Naive B cell (primary cell): Measurements from ENCODE around the gene GP1BA. TPM values are rescaled to one million over a fixed set of nuclear protein-coding genes. Genes with fewer than 3 reads are reported as not detected.

Experiments used
- ATAC-seq, 2 donors: fragments of 150-1000 bp; cut with Tn5 transposase; 2 replicates each; pipeline ENCODE4 v1.10.0; 2021; ENCODE audit warnings: low read depth in 2 of 2, mild to moderate bottlenecking in 2 of 2, moderate library complexity in 2 of 2
- DNase-seq: peaks from one replicate; pipeline ENCODE4 v3.0.0; 2022
- H3K27ac Mint-ChIP-seq, 6 donors: one replicate each; pipeline ENCODE4 v1.8.0; 2020 to 2022; ENCODE audit warnings: mild to moderate bottlenecking in 6 of 6, mixed read lengths in 6 of 6, moderate library complexity in 5 of 6, inconsistent platforms in 2 of 6
- H3K27me3 Mint-ChIP-seq, 3 donors: one replicate each; pipeline ENCODE4 v1.8.0; 2021 to 2022; ENCODE audit warnings: mixed read lengths in 3 of 3, mild to moderate bottlenecking in 1 of 3
- H3K36me3 Mint-ChIP-seq, 2 donors: one replicate each; pipeline ENCODE4 v1.8.0; 2020 to 2022; ENCODE audit warnings: mixed read lengths in 2 of 2, inconsistent platforms in 1 of 2, mild to moderate bottlenecking in 1 of 2
- H3K4me1 Mint-ChIP-seq, 3 donors: one replicate each; pipeline ENCODE4 v1.8.0; 2020 to 2022; ENCODE audit warnings: mixed read lengths in 3 of 3, inconsistent platforms in 1 of 3, mild to moderate bottlenecking in 1 of 3, moderate library complexity in 1 of 3
- H3K4me3 Mint-ChIP-seq, 8 donors: one replicate each; pipeline ENCODE4 v1.8.0; 2020 to 2022; ENCODE audit warnings: mild to moderate bottlenecking in 8 of 8, mixed read lengths in 8 of 8, moderate library complexity in 8 of 8, inconsistent platforms in 2 of 8
- H3K9me3 Mint-ChIP-seq, 7 donors: one replicate each; pipeline ENCODE4 v1.8.0; 2020 to 2022; ENCODE audit warnings: mixed read lengths in 7 of 7, mild to moderate bottlenecking in 5 of 7, inconsistent platforms in 2 of 7, moderate library complexity in 1 of 7
- polyA plus RNA-seq, 6 donors: library from polyadenylated mRNA; unstranded; fragments of 300-500 nt; fragmentation: Illumina TruSeq; gene quantifications; one replicate each; pipeline ENCODE4 v1.2.3, GENCODE V29; 2021; ENCODE audit warnings: low read depth in 6 of 6

Gene GP1BA
- polyA plus RNA-seq, 6 donors from 2014 or later: 0.42 to 1.00 (median 0.56) TPM; not detected in 2

DNA sequence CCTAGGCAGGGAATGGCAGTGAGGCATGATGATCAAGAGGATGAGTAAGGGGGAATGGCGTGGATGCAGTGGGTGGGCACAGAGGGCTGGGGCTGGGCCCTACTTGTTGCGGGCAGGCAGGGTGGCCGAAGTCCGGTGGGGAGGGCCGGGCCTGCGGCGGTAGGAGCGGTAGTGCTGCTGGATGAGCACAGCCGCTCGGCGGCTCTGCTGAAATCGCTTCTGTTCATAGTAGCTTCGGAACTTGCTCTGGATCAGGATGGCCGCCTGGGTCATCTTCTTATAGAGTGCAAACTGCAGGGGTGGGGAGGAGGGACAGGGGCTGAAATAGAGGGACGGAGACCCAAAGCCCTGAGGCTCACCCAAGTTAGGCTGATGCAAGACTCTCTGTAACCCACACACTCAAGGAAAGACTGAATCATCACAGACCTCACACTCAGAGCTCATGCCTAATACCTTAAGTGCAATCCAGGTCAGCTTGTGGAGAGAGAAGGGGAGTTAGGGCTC is 37.0 kb downstream of the GP1BA start:
- no peak for DNase-seq
- Mint-ChIP-seq H3K27ac (peak overlapping the region in 2 of 6 donors; percentile 54 to 74), H3K9me3 (no peaks in the 10 kb centered on the region), H3K4me1 (peaks cover 14 to 29% (median 18%) of the 10 kb centered on the region in 3 donors), H3K36me3 (peaks cover 0 to 12% of the 10 kb centered on the region in 2 donors), H3K4me3 (peak overlapping the region in 2 of 8 donors; percentile 39 to 79), H3K27me3 (no peaks in the 10 kb centered on the region)
- no peak for ATAC-seq

DNA sequence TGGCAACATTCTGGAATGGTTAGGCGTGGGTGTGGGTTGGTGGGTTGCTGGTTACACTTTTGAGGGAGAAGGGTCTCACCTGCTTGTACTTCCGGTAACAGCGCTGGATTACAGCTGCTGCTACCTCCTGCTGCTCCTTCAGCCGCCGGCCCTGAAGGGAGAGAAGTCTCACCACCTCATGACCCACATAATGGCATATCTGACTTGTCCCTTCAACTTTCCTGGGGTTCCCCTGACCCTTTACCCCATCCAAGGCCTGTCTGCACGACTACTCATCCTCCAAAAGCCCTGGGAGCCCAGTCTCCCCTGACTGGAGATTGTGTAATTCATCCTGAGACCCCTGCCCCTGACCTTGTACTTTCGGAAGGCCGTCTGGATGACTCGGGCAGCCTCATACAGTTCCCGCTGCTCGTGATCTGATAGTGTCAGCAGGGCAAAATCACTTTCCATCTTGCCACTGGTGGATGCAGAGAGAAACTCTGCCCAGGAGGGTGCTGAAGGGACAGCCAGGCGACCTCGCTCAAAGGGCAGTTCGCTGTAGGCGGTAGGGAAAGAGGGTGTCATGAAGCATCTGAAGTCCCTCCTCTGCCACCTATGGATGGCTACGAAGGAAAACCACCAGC is 37.6 kb downstream of the GP1BA start:
- peaks cover 0 to 16% of the 10 kb centered on the region in 2 donors for H3K36me3 Mint-ChIP-seq
- peak overlapping the region in 3 of 8 donors; percentile 39 to 79 (median 58) for H3K4me3 Mint-ChIP-seq

DNA sequence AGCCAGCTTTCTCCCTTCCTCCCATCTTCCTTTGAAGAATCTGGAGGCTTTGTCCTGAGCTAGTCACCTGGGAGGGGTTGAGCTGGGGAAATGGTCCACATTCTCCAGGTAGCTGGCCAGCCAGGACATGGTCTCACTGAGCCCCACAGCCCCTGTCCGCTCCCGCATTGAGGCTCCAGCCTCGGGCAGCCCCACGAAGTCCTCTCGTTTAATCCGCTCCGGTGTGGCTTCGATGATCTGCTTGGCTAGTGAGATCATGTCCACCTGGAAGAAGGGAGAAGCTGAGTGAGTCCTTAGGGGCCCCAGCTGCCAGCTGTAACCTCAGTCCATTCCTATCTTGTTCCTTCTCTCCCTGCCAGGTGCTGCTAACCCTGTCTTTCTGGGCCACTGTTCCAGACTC is 38.2 kb downstream of the GP1BA start:
- H3K4me3 Mint-ChIP-seq: peak overlapping the region in 4 of 8 donors; percentile 29 to 79 (median 74)
- H3K27ac Mint-ChIP-seq: peak overlapping the region in 2 of 6 donors; percentile 62 to 74
- H3K27me3 Mint-ChIP-seq: no peaks in the 10 kb centered on the region
- peaks cover 0 to 22% of the 10 kb centered on the region in 2 donors for H3K36me3 Mint-ChIP-seq
- no peaks in the 10 kb centered on the region for H3K9me3 Mint-ChIP-seq
- H3K4me1 Mint-ChIP-seq: peaks cover 14 to 31% (median 22%) of the 10 kb centered on the region in 3 donors
- DNase-seq: no peak
- no peak for ATAC-seq

More for the DNA sequence above, 37.6 kb downstream of the GP1BA start:
- Mint-ChIP-seq H3K27me3 (no peaks in the 10 kb centered on the region), H3K27ac (peak overlapping the region in 3 of 6 donors; percentile 6 to 82 (median 48)), H3K4me1 (peaks cover 18 to 29% (median 18%) of the 10 kb centered on the region in 3 donors), H3K9me3 (no peaks in the 10 kb centered on the region)
- ATAC-seq (no peak), DNase-seq (no peak)

DNA sequence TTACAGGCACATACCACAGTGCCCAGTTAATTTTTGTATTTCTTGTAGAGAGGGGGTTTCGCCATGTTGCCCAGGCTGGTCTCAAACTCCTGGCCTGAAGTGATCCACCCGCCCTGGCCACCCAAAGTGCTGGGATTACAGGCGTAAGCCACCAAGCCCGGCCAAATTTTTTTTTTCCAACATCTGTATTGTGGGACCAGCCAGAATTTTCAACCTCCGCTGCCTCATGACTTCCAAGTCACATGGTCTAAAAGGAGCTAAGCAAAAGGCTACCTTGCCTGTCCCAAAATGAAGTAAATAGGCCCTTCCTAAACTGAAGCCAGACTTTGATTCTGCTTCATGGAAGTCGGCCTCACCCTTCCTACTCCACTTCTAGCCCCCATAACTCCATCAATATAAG is 39.7 kb downstream of the GP1BA start:
- Mint-ChIP-seq H3K27me3 (no peaks in the 10 kb centered on the region), H3K27ac (no peak overlapping the region), H3K4me3 (no peak overlapping the region), H3K36me3 (peaks cover 0 to 29% of the 10 kb centered on the region in 2 donors), H3K9me3 (no peaks in the 10 kb centered on the region), H3K4me1 (peaks cover 2 to 26% (median 10%) of the 10 kb centered on the region in 3 donors)
- DNase-seq: no peak
- ATAC-seq: no peak

DNA sequence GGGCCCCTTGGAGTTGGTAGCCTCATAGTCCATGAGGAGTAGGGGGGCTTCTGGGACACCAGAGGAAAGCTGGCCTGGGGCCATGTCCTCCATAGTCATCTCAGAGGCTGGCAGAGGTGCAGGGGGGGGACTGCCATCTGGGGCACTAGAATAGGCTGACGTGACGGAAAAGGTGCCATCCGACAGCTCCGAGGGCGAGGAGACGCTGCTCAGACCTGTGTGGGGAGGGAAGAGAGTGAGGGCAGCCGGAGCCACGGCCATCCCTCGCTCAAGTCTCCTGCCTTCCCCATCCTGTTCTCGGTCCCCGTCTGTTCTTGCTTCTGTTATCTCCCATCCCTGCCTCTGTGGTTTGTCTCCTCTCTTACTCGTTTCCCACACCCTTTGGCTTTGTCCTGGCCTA is 40.2 kb downstream of the GP1BA start:
- peaks cover 2 to 26% (median 10%) of the 10 kb centered on the region in 3 donors for H3K4me1 Mint-ChIP-seq
- no peaks in the 10 kb centered on the region for H3K9me3 Mint-ChIP-seq
- peak overlapping the region in 3 of 6 donors; percentile 27 to 65 (median 29) for H3K27ac Mint-ChIP-seq
- H3K36me3 Mint-ChIP-seq: peaks cover 0 to 29% of the 10 kb centered on the region in 2 donors
- no peak for DNase-seq
- ATAC-seq: no peak
- H3K27me3 Mint-ChIP-seq: no peaks in the 10 kb centered on the region
- H3K4me3 Mint-ChIP-seq: no peak overlapping the region

DNA sequence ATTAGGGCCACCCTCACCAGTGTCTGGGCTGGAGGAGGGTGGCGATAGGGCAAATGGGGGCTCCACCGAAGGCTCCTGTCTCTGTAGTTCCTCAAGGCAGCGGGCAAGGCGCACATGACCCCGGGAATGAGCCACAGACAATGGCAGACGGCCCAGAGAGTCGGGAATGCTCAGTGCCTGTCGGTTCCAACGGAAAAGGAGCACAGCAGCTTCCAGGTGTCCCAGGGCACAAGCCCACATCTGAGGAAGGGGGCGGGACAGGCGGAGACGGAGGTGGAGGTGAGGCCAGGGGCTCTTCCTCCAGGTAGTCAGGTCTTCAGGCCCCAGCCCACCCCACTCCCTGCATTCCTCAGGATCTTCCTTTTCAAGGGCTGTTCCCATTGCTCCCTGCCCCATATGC is 40.7 kb downstream of the GP1BA start:
- DNase-seq: no peak
- peak overlapping the region in 3 of 6 donors; percentile 27 to 65 (median 29) for H3K27ac Mint-ChIP-seq

DNA sequence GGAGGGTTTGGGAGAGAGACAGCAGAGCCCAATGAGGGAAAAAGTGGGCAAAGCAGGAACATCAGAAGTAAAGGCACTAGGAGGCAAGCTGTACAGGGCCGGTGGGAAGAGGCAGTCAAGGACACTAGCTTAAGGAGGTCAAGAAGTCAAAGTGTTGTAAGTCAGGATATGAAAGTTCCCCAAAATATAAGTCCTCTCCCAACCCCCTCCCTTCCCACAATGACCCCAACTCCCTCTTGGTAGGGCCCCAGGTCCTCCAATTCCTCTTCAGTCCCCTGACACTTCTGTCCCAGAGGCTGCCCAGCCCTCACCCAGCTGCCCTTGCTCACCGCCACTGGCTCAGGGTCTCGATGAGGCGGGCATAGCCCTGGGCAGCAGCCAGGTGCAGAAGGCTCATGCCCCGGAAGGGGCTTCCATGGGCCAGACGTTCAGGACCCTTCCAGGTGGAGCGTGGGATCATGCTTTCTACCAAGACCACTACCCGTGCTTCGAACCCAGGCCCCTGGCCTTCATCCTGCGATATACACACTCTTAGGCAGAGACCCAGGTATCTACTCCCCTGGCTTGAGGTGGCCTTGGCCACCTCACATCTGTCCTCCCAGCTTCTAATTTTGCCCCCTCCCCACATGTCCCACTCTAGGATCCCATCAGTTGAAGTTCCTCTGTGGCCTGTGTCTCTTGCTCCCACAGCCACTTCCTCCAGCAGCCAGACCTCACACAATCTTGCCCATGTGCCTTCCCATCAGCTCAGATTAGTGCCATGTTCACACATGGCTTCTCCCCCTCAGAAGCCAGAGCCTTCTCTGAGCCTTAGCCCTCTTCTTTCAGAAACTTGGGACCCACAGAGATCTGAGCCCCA is 41.4 kb downstream of the GP1BA start:
- H3K27ac Mint-ChIP-seq: peak overlapping the region in 1 of 6 donors; percentile 65
- peaks cover 7 to 30% (median 14%) of the 10 kb centered on the region in 3 donors for H3K4me1 Mint-ChIP-seq
- no peak overlapping the region for H3K4me3 Mint-ChIP-seq
- H3K36me3 Mint-ChIP-seq: peaks cover 0 to 29% of the 10 kb centered on the region in 2 donors
- H3K9me3 Mint-ChIP-seq: no peaks in the 10 kb centered on the region
- ATAC-seq (no peak), DNase-seq (no peak)
- H3K27me3 Mint-ChIP-seq: no peaks in the 10 kb centered on the region

More for the DNA sequence above, 40.7 kb downstream of the GP1BA start:
- H3K4me3 Mint-ChIP-seq: no peak overlapping the region
- peaks cover 0 to 29% of the 10 kb centered on the region in 2 donors for H3K36me3 Mint-ChIP-seq
- H3K9me3 Mint-ChIP-seq: no peaks in the 10 kb centered on the region
- peaks cover 2 to 26% (median 10%) of the 10 kb centered on the region in 3 donors for H3K4me1 Mint-ChIP-seq
- H3K27me3 Mint-ChIP-seq: no peaks in the 10 kb centered on the region
- ATAC-seq: no peak

DNA sequence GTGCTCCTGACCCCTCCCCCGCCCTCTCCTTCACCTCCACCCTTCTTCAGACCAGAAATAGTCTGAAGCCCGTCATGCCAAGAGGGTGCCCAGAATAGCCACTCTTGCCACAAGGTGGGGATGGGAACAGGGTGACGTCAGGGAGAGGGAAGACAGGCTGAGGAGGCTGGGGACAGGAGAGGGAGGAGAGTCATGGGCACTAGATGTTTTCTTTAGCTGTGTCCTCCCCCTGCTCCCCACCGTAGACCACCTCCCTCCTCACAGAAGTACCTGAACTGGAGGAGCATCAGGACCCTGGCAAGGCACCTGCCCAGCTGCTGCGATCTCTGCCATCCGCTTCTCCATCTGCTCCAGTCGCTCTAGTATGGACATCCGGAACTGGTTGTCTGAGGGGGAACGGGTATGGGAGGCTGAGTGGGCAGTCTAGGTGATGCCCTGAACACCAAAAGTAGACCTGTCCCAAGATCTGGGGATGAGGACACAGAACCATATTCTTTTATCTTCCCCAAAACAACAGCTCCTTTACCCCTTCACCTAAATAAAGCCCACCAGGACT is 42.1 kb downstream of the GP1BA start:
- Mint-ChIP-seq H3K4me3 (no peak overlapping the region), H3K9me3 (no peaks in the 10 kb centered on the region), H3K36me3 (peaks cover 0 to 29% of the 10 kb centered on the region in 2 donors), H3K4me1 (peaks cover 14 to 35% (median 21%) of the 10 kb centered on the region in 3 donors), H3K27ac (no peak overlapping the region), H3K27me3 (no peaks in the 10 kb centered on the region)
- DNase-seq (no peak), ATAC-seq (no peak)

DNA sequence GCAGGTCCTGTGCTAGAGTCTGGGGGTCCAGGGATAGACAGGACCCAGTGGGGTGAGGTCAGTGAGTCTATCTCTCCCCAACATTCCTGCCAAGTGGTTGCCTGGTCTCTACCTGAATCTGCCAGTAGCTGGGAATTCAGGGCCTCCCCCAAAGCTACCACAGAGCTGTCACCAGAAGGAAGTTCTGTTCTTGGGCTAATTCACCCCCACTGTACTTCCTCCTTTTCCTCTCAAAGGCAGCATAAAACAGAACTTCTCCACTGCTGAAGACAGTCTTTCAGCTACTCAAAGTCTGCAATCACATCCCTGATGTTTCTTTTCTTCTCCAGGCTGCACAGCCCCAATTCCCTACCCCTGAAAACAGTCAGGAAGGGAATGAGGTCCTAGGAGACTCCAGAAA is 46.6 kb downstream of the GP1BA start:
- peaks cover 9 to 45% of the 10 kb centered on the region in 2 donors for H3K36me3 Mint-ChIP-seq
- no peaks in the 10 kb centered on the region for H3K27me3 Mint-ChIP-seq
- DNase-seq (no peak), ATAC-seq (peak; percentile 80 to 90)
- H3K9me3 Mint-ChIP-seq: no peaks in the 10 kb centered on the region
- peak overlapping the region in 4 of 6 donors; percentile 43 to 85 (median 67) for H3K27ac Mint-ChIP-seq
- H3K4me1 Mint-ChIP-seq: peaks cover 46 to 52% (median 48%) of the 10 kb centered on the region in 3 donors
- H3K4me3 Mint-ChIP-seq: peak overlapping the region in 6 of 8 donors; percentile 18 to 62 (median 46)

DNA sequence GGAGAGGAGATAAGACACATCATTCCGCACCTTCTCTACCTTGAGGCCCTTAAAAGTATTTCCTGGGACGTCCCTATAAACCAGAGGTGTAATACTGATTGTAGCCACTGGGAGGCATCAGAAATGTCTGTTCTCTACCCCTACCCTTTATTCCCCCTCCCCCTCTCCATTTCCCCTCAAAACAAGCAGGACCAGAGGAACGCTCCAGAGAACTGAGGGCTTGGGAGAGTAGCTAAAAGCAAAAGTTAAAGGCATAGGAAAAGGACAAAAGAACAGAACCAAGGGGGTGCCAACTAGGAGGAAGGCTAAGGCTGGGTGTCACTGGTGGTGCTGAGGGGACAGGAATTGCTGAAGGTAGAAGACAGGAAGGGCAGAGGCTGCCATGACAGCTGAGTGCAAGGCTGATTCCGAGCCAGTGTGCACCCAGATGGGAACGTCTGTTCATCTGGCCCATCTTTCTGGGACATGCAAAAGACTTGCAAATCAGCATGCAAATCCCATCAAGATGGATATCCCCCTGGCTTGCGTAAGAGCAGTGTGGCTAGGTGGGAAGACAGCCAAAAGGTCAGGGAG is 48.7 kb downstream of the GP1BA start:
- peaks cover 42 to 50% (median 45%) of the 10 kb centered on the region in 3 donors for H3K4me1 Mint-ChIP-seq
- H3K9me3 Mint-ChIP-seq: no peaks in the 10 kb centered on the region
- H3K27me3 Mint-ChIP-seq: no peaks in the 10 kb centered on the region
- H3K36me3 Mint-ChIP-seq: peaks cover 9 to 26% of the 10 kb centered on the region in 2 donors
- H3K4me3 Mint-ChIP-seq: peak overlapping the region in 3 of 8 donors; percentile 1 to 88 (median 7)
- ATAC-seq (peak; percentile 49 to 54), DNase-seq (no peak)
- H3K27ac Mint-ChIP-seq: peak overlapping the region in 5 of 6 donors; percentile 26 to 89 (median 79)

DNA sequence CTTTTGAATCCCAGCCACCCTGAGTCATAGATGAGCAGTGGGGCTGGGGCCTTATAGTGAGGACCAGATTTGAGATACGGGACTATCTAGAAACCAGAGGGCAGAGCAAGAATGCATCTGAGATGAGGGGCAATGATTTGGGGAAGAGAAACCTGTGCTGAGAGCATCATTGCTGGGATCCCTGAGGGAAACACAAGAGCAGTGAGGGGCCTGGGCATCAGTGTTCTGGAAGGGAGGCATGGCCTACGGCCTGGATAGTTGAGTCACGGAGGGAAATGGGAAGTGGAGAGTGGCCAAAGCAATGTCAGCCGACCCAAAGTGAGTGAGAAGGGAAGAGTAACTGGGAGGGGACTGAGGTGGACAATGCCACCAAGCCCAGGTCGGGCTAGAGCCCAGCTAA is 50.2 kb downstream of the GP1BA start:
- H3K36me3 Mint-ChIP-seq: peaks cover 9 to 24% of the 10 kb centered on the region in 2 donors
- ATAC-seq: no peak
- peaks cover 54 to 61% (median 60%) of the 10 kb centered on the region in 3 donors for H3K4me1 Mint-ChIP-seq
- no peaks in the 10 kb centered on the region for H3K9me3 Mint-ChIP-seq
- H3K27me3 Mint-ChIP-seq: no peaks in the 10 kb centered on the region
- peak overlapping the region in 3 of 8 donors; percentile 15 to 68 (median 67) for H3K4me3 Mint-ChIP-seq
- H3K27ac Mint-ChIP-seq: peak overlapping the region in 5 of 6 donors; percentile 16 to 92 (median 81)
- DNase-seq: no peak
